A549 treated with RU486 at 1 μM for 4 hours (cell line): Measurements from ENCODE around the gene JMJD8. TPM values are rescaled to one million over a fixed set of nuclear protein-coding genes. Genes with fewer than 3 reads are reported as not detected.

Experiments
- total RNA-seq: library from RNA; stranded (reverse); fragments of 200-300 nt; extraction: Qiagen RNA extraction; gene quantifications from 5 replicates; pipeline ENCODE4 v1.2.3, GENCODE V29; 2022; ENCODE audit warnings: low read depth

JMJD8 gene
- total RNA-seq, 1 experiment from 2014 or later: 79.3 TPM

Other genes starting within 250 kb of the JMJD8 start
- gene CAPN15, start 156.6 kb downstream of the JMJD8 start, total RNA-seq: 41.1 to 84.0 TPM (median 73.2 TPM) in 5 replicates
- gene PRR35, start 123.9 kb downstream of the JMJD8 start, total RNA-seq: 0.06 to 0.18 TPM (median 0.13 TPM) in 5 replicates
- gene NHLRC4, start 117.3 kb downstream of the JMJD8 start, total RNA-seq: 0.11 to 0.39 TPM (median 0.21 TPM) in 5 replicates
- 25.3 to 44.0 TPM (median 34.0 TPM) in 5 replicates for gene PIGQ, start 114.4 kb downstream of the JMJD8 start, total RNA-seq
- 10.7 to 19.4 TPM (median 17.7 TPM) in 5 replicates for gene RAB40C, start 94.3 kb downstream of the JMJD8 start, total RNA-seq
- gene WFIKKN1, start 53.3 kb downstream of the JMJD8 start, total RNA-seq: 0.10 to 0.23 TPM (median 0.13 TPM) in 5 replicates
- gene METTL26, start 48.0 kb downstream of the JMJD8 start, total RNA-seq: 85.3 to 150 TPM (median 144 TPM) in 5 replicates
- gene MCRIP2, start 42.5 kb downstream of the JMJD8 start, total RNA-seq: 21.2 to 49.7 TPM (median 47.2 TPM) in 5 replicates
- gene WDR90, start 35.0 kb downstream of the JMJD8 start, total RNA-seq: 16.6 to 34.6 TPM (median 27.1 TPM) in 5 replicates
- gene RHOT2, start 16.2 kb downstream of the JMJD8 start, total RNA-seq: 59.7 to 96.5 TPM (median 84.1 TPM) in 5 replicates
- gene RHBDL1, start 8.7 kb downstream of the JMJD8 start, total RNA-seq: 0.67 to 1.7 TPM (median 1.4 TPM) in 5 replicates
- 83.4 to 138 TPM (median 123 TPM) in 5 replicates for gene STUB1, start 3.9 kb downstream of the JMJD8 start, total RNA-seq
- 3.9 to 6.4 TPM (median 5.5 TPM) in 5 replicates for gene WDR24, start 6.1 kb upstream of the JMJD8 start, total RNA-seq
- 1.7 to 3.4 TPM (median 2.9 TPM) in 5 replicates for gene FBXL16, start 21.5 kb upstream of the JMJD8 start, total RNA-seq
- gene METRN, start 30.8 kb upstream of the JMJD8 start, total RNA-seq: 63.5 to 222 TPM (median 177 TPM) in 5 replicates
- gene ANTKMT, start 36.8 kb upstream of the JMJD8 start, total RNA-seq: 33.9 to 70.7 TPM (median 53.2 TPM) in 5 replicates
- 3.1 to 6.6 TPM (median 5.5 TPM) in 5 replicates for gene CCDC78, start 42.1 kb upstream of the JMJD8 start, total RNA-seq
- 12.8 to 21.7 TPM (median 16.8 TPM) in 5 replicates for gene HAGHL, start 42.8 kb upstream of the JMJD8 start, total RNA-seq
- 15.1 to 23.9 TPM (median 21.0 TPM) in 5 replicates for gene CIAO3, start 56.7 kb upstream of the JMJD8 start, total RNA-seq
- gene MSLN, start 76.4 kb upstream of the JMJD8 start, total RNA-seq: 1.7 to 3.1 TPM (median 2.4 TPM) in 5 replicates
- 33.4 to 55.9 TPM (median 54.0 TPM) in 5 replicates for gene RPUSD1, start 104.0 kb upstream of the JMJD8 start, total RNA-seq
- 13.7 to 28.0 TPM (median 26.4 TPM) in 5 replicates for gene CHTF18, start 104.3 kb upstream of the JMJD8 start, total RNA-seq
- not detected in 5 replicates for gene GNG13, start 116.4 kb upstream of the JMJD8 start, total RNA-seq